ENCODE measurements around the gene RBM27. TPM values are rescaled to one million over a fixed set of nuclear protein-coding genes. Genes with fewer than 3 reads are reported as not detected.
"Not testable (repeated sequence)": the region's sequence is repeated elsewhere in the genome, so short reads cannot be mapped to it uniquely, and the experiment has no call there.

RBM27 gene
- 1 to 10 TPM; 3.0 to 6.9 (median 5.8) TPM for polyA plus RNA-seq

- 0 to 1% (median 0%) methylated on average over 47 to 48 of the region's 48 CpGs for WGBS, 3 donors
- H3K27ac ChIP-seq (ENCODE audit: low read depth, low read length), result no peak within 1 kb of the TSS
Measured at GRCh38 chr5:146203011-146203871, at the start of gene RBM27. Gene RBM27, plus strand, starts transcription at chr5:146203605. Its CDS starts 161 bp downstream, at chr5:146203766.

GRCh38 chr5:146158255-146158654 lies 45.1 kb upstream of the RBM27 start:
- no peak overlapping the region for H3K27ac ChIP-seq (ENCODE audit: low read depth, low read length)

- 94 to 97% (median 97%) methylated on average over 2 of the region's 2 CpGs for WGBS, 3 donors
- no peak overlapping the region for H3K27ac ChIP-seq (ENCODE audit: low read depth, low read length)
Measured at GRCh38 chr5:146164382-146164781, 39.0 kb upstream of the RBM27 start.

- 80 to 92% (median 89%) methylated on average over 1 of the region's 1 CpG for WGBS, 3 donors
- H3K27ac ChIP-seq (ENCODE audit: low read depth, low read length), result no peak overlapping the region
Measured at GRCh38 chr5:146165460-146165859, 37.9 kb upstream of the RBM27 start.

GRCh38 chr5:146165903-146166302 lies 37.5 kb upstream of the RBM27 start:
- H3K27ac ChIP-seq (ENCODE audit: low read depth, low read length), result no peak overlapping the region
- 83 to 96% (median 89%) methylated on average over 1 of the region's 1 CpG for WGBS, 3 donors

GRCh38 chr5:146169076-146169475 lies 34.3 kb upstream of the RBM27 start:
- H3K27ac ChIP-seq (ENCODE audit: low read depth, low read length), result no peak overlapping the region

GRCh38 chr5:146173049-146173448 lies 30.4 kb upstream of the RBM27 start:
- WGBS, 3 donors, result 83 to 99% (median 97%) methylated on average over 8 of the region's 8 CpGs
- not testable (repeated sequence) for H3K27ac ChIP-seq (ENCODE audit: low read depth, low read length)

GRCh38 chr5:146173597-146173996 lies 29.8 kb upstream of the RBM27 start:
- no peak overlapping the region for H3K27ac ChIP-seq (ENCODE audit: low read depth, low read length)
- 90 to 98% (median 93%) methylated on average over 3 of the region's 3 CpGs for WGBS, 3 donors

GRCh38 chr5:146176805-146177204 lies 26.6 kb upstream of the RBM27 start:
- H3K27ac ChIP-seq (ENCODE audit: low read depth, low read length), result no peak overlapping the region
- WGBS, 3 donors, result 92 to 94% (median 93%) methylated on average over 5 of the region's 5 CpGs

GRCh38 chr5:146179696-146180095 lies 23.7 kb upstream of the RBM27 start:
- no peak overlapping the region for H3K27ac ChIP-seq (ENCODE audit: low read depth, low read length)
- WGBS, 3 donors, result 53 to 94% (median 73%) methylated on average over 1 of the region's 1 CpG

GRCh38 chr5:146183403-146183802 lies 20.0 kb upstream of the RBM27 start:
- not testable (repeated sequence) for H3K27ac ChIP-seq (ENCODE audit: low read depth, low read length)
- 94 to 96% (median 94%) methylated on average over 20 to 21 of the region's 21 CpGs for WGBS, 3 donors

- 65 to 78% (median 68%) methylated on average over 2 of the region's 2 CpGs for WGBS, 3 donors
- no peak overlapping the region for H3K27ac ChIP-seq (ENCODE audit: low read depth, low read length)
Measured at GRCh38 chr5:146185161-146185560, 18.2 kb upstream of the RBM27 start.

- H3K27ac ChIP-seq (ENCODE audit: low read depth, low read length), result no peak overlapping the region
- 70 to 87% (median 78%) methylated on average over 1 of the region's 1 CpG for WGBS, 3 donors
Measured at GRCh38 chr5:146188358-146188757, 15.0 kb upstream of the RBM27 start.

GRCh38 chr5:146192571-146193043 lies 10.8 kb upstream of the RBM27 start:
- no peak overlapping the region for H3K27ac ChIP-seq (ENCODE audit: low read depth, low read length)
- WGBS, 3 donors, result 73 to 90% (median 86%) methylated on average over 3 of the region's 3 CpGs

- H3K27ac ChIP-seq (ENCODE audit: low read depth, low read length), result no peak overlapping the region
- WGBS, 3 donors, result 86 to 91% (median 90%) methylated on average over 1 of the region's 1 CpG
Measured at GRCh38 chr5:146193285-146193684, 10.1 kb upstream of the RBM27 start.

GRCh38 chr5:146194997-146195396 lies 8.4 kb upstream of the RBM27 start:
- 91 to 97% (median 93%) methylated on average over 4 of the region's 4 CpGs for WGBS, 3 donors
- H3K27ac ChIP-seq (ENCODE audit: low read depth, low read length), result not testable (repeated sequence)

- H3K27ac ChIP-seq (ENCODE audit: low read depth, low read length), result no peak overlapping the region
- 89 to 98% (median 93%) methylated on average over 6 of the region's 6 CpGs for WGBS, 3 donors
Measured at GRCh38 chr5:146196459-146197048, 6.9 kb upstream of the RBM27 start.

- H3K27ac ChIP-seq (ENCODE audit: low read depth, low read length), result no peak overlapping the region
- WGBS, 3 donors, result 66 to 78% (median 73%) methylated on average over 6 of the region's 6 CpGs
Measured at GRCh38 chr5:146199176-146199815, 4.1 kb upstream of the RBM27 start.

GRCh38 chr5:146201795-146202194 lies 1.6 kb upstream of the RBM27 start:
- WGBS, 3 donors, result 92 to 97% (median 95%) methylated on average over 12 of the region's 12 CpGs
- not testable (repeated sequence) for H3K27ac ChIP-seq (ENCODE audit: low read depth, low read length)
